Measurements from ENCODE around the gene KCNAB1. TPM values are rescaled to one million over a fixed set of nuclear protein-coding genes. Genes with fewer than 3 reads are reported as not detected.

Gene KCNAB1
- total and polyA plus RNA-seq, 4 donors = 0.16 to 2.4 (median 0.72) TPM

GRCh38 chr3:156382458-156383346, 262.3 kb downstream of the KCNAB1 start:
- no peak for DNase-seq
- Histone ChIP-seq H3K27ac (ENCODE audit: low read depth in 1 of 2, low read length in 1 of 2) (no peak overlapping the region), H3K9me3 (ENCODE audit: control insufficient read depth in 4 of 4, insufficient read depth in 3 of 4, low read length in 3 of 4) (peaks cover 0 to 2% (median 0%) of the 10 kb centered on the region in 4 donors), H3K27me3 (ENCODE audit: control insufficient read depth in 3 of 3, insufficient read depth in 3 of 3, low read length in 2 of 3) (no peaks in the 10 kb centered on the region), H3K4me1 (ENCODE audit: control insufficient read depth in 5 of 5, insufficient read depth in 5 of 5, low read length in 5 of 5) (peaks cover 0 to 5% (median 0%) of the 10 kb centered on the region in 5 donors), H3K36me3 (ENCODE audit: control insufficient read depth in 4 of 4, insufficient read depth in 4 of 4, low read length in 4 of 4) (no peaks in the 10 kb centered on the region), H3K4me3 (no peak overlapping the region), H3K9ac (ENCODE audit: insufficient read depth in 1 of 2, low read length in 2 of 2) (no peak overlapping the region)
- WGBS, 2 donors = 79 to 88% methylated on average over 9 of the region's 9 CpGs
- no peak for ATAC-seq (ENCODE audit: insufficient read depth, low FRiP score)
- TF ChIP-seq, protein P1, sequence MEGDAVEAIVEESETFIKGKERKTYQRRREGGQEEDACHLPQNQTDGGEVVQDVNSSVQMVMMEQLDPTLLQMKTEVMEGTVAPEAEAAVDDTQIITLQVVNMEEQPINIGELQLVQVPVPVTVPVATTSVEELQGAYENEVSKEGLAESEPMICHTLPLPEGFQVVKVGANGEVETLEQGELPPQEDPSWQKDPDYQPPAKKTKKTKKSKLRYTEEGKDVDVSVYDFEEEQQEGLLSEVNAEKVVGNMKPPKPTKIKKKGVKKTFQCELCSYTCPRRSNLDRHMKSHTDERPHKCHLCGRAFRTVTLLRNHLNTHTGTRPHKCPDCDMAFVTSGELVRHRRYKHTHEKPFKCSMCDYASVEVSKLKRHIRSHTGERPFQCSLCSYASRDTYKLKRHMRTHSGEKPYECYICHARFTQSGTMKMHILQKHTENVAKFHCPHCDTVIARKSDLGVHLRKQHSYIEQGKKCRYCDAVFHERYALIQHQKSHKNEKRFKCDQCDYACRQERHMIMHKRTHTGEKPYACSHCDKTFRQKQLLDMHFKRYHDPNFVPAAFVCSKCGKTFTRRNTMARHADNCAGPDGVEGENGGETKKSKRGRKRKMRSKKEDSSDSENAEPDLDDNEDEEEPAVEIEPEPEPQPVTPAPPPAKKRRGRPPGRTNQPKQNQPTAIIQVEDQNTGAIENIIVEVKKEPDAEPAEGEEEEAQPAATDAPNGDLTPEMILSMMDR (IDR thresholded peaks at IDR 0.05; ENCODE audit: control extremely low read depth, extremely low read depth) = peak; percentile 27

DNA sequence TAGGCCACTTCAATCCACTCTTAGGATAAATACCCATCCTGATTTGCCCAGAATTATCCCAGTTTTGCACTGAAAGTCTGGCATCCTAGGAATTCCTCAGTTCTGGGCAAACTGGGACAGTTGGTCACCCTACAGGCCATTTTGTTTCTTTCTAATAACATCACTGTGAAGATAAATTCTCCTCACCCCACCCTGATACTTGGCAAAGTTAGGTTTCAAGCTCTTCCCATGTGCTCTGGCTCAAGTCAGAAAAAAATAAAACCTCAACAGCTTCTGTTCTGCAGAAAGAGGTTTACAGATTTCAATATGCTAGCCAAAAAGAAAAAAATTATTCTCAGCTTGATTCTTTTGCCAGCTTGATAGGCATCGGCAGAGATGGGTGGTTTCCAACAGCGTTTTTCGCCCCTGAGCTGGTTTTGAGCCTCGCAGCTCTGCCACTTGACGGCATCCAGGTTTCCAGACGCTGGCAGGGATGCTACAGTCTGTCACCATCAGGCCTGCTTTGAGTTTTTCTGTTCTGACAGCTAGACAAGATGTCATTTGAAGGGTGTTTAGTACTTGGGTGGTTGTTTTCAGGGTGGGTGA, 263.2 kb downstream of the KCNAB1 start:
- ATAC-seq (ENCODE audit: insufficient read depth, low FRiP score) = no peak
- Histone ChIP-seq H3K9me3 (ENCODE audit: control insufficient read depth in 4 of 4, insufficient read depth in 3 of 4, low read length in 3 of 4) (peaks cover 0 to 2% (median 0%) of the 10 kb centered on the region in 4 donors), H3K27me3 (ENCODE audit: control insufficient read depth in 3 of 3, insufficient read depth in 3 of 3, low read length in 2 of 3) (no peaks in the 10 kb centered on the region), H3K27ac (ENCODE audit: low read depth in 1 of 2, low read length in 1 of 2) (no peak overlapping the region), H3K4me3 (no peak overlapping the region), H3K4me1 (ENCODE audit: control insufficient read depth in 5 of 5, insufficient read depth in 5 of 5, low read length in 5 of 5) (peaks cover 0 to 5% (median 0%) of the 10 kb centered on the region in 5 donors), H3K9ac (ENCODE audit: insufficient read depth in 1 of 2, low read length in 2 of 2) (no peak overlapping the region), H3K36me3 (ENCODE audit: control insufficient read depth in 4 of 4, insufficient read depth in 4 of 4, low read length in 4 of 4) (no peaks in the 10 kb centered on the region)
- 84 to 97% methylated on average over 6 of the region's 6 CpGs for whole genome bisulfite sequencing, 2 donors
- no peak for DNase-seq
- TF ChIP-seq, protein P1 (IDR thresholded peaks at IDR 0.05; ENCODE audit: control extremely low read depth, extremely low read depth) = no peak

GRCh38 chr3:156388497-156389448, 268.4 kb downstream of the KCNAB1 start:
- H3K9ac ChIP-seq (ENCODE audit: insufficient read depth in 1 of 2, low read length in 2 of 2) = no peak overlapping the region
- ATAC-seq (ENCODE audit: insufficient read depth, low FRiP score) = no peak
- no peaks in the 10 kb centered on the region for H3K27me3 ChIP-seq (ENCODE audit: control insufficient read depth in 3 of 3, insufficient read depth in 3 of 3, low read length in 2 of 3)
- TF ChIP-seq, protein P1 (IDR thresholded peaks at IDR 0.05; ENCODE audit: control extremely low read depth, extremely low read depth) = no peak
- no peak overlapping the region for H3K27ac ChIP-seq (ENCODE audit: low read depth in 1 of 2, low read length in 1 of 2)
- DNase-seq = no peak
- H3K4me3 ChIP-seq = no peak overlapping the region
- no peaks in the 10 kb centered on the region for H3K9me3 ChIP-seq (ENCODE audit: control insufficient read depth in 4 of 4, insufficient read depth in 3 of 4, low read length in 3 of 4)
- WGBS, 2 donors = 74% methylated on average over 6 of the region's 6 CpGs
- H3K4me1 ChIP-seq (ENCODE audit: control insufficient read depth in 5 of 5, insufficient read depth in 5 of 5, low read length in 5 of 5) = no peaks in the 10 kb centered on the region
- H3K36me3 ChIP-seq (ENCODE audit: control insufficient read depth in 4 of 4, insufficient read depth in 4 of 4, low read length in 4 of 4) = no peaks in the 10 kb centered on the region
